Type B pancreatic cell (in vitro differentiated cells): ENCODE results near the gene CEP128. TPM values are rescaled to one million over a fixed set of nuclear protein-coding genes. Genes with fewer than 3 reads are reported as not detected.

ENCODE experiments used
- DNase-seq: peaks from one replicate; pipeline ENCODE4 v3.0.0; 2021; ENCODE audit warnings: mixed read lengths; ENCODE audit not compliant: unreplicated experiment; ENCODE audit errors: extremely low spot score
- H3K27ac Mint-ChIP-seq: 2 replicates; pipeline ENCODE4 v1.8.0; 2021; ENCODE audit warnings: mild to moderate bottlenecking, mixed read lengths
- H3K27me3 Mint-ChIP-seq: 2 replicates; pipeline ENCODE4 v1.8.0; 2021; ENCODE audit warnings: mixed read lengths
- H3K36me3 Mint-ChIP-seq: 2 replicates; pipeline ENCODE4 v1.8.0; 2021; ENCODE audit warnings: mixed read lengths
- H3K4me1 Mint-ChIP-seq: one replicate; pipeline ENCODE4 v1.8.0; 2021; ENCODE audit warnings: mixed read lengths; ENCODE audit not compliant: unreplicated experiment
- H3K4me3 Mint-ChIP-seq: 2 replicates; pipeline ENCODE4 v1.8.0; 2021; ENCODE audit warnings: mild to moderate bottlenecking, mixed read lengths
- H3K9me3 Mint-ChIP-seq: 2 replicates; pipeline ENCODE4 v1.8.0; 2021; ENCODE audit warnings: mixed read lengths
- total RNA-seq: library from RNA; stranded (reverse); gene quantifications from 2 replicates; pipeline ENCODE4 v1.2.1, GENCODE V29; 2021; ENCODE audit warnings: low replicate concordance
- TF ChIP-seq, protein P1 (sequence below): fragments of 200-600 bp; sonication (generic); conservative IDR thresholded peaks from 2 replicates; pipeline ENCODE4 v1.5.0; 2021; ENCODE audit warnings: antibody characterized with exemption, mild to moderate bottlenecking

The CEP128 gene
- total RNA-seq, 1 donor from 2014 or later, result 17.7 TPM

DNA sequence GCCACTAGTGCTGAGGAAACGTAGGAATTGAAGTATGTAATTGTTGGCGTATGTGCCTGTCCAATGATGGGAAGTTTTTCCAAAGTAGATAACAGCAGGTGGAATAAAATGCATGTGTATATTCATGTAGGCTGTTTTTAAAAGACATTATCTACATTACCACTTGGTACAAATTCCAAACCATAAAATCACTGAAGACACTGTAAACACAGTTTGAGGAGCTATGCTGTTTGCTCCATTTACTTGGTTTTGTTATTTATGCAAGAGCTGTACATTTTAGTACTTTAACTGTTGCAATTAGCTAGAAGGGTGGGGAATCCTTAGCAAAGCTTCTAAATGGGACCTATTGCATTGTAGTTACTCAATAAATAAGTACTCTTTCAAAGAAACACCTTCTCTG lies 455.8 kb downstream of the CEP128 start:
- TF ChIP-seq, protein P1, sequence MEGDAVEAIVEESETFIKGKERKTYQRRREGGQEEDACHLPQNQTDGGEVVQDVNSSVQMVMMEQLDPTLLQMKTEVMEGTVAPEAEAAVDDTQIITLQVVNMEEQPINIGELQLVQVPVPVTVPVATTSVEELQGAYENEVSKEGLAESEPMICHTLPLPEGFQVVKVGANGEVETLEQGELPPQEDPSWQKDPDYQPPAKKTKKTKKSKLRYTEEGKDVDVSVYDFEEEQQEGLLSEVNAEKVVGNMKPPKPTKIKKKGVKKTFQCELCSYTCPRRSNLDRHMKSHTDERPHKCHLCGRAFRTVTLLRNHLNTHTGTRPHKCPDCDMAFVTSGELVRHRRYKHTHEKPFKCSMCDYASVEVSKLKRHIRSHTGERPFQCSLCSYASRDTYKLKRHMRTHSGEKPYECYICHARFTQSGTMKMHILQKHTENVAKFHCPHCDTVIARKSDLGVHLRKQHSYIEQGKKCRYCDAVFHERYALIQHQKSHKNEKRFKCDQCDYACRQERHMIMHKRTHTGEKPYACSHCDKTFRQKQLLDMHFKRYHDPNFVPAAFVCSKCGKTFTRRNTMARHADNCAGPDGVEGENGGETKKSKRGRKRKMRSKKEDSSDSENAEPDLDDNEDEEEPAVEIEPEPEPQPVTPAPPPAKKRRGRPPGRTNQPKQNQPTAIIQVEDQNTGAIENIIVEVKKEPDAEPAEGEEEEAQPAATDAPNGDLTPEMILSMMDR, result no peak
- no peaks in the 10 kb centered on the region for H3K4me1 Mint-ChIP-seq
- H3K4me3 Mint-ChIP-seq, result no peak overlapping the region
- no peak overlapping the region for H3K27ac Mint-ChIP-seq
- H3K36me3 Mint-ChIP-seq, result no peaks in the 10 kb centered on the region
- peaks cover 3% of the 10 kb centered on the region for H3K9me3 Mint-ChIP-seq
- no peak for DNase-seq
- H3K27me3 Mint-ChIP-seq, result no peaks in the 10 kb centered on the region

DNA sequence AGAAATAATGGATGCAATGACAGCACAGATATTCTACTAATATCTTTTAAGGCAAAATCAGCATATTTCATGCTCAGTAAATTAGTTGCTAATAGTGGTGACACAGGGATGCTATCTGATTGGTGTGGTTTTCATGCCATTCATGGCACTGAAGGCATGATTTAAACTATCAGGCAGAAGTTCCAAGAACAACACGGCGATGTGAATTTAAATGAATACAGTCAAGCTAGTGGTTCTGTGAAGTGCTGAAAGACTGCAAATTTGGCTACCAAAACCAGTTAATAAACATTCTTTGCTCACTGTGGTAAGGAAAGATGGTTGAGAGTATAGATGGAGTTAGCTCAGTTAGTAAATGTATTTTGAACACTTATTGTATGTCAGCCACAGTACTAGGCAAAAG lies 458.2 kb downstream of the CEP128 start:
- Mint-ChIP-seq H3K27me3 (no peaks in the 10 kb centered on the region), H3K9me3 (peaks cover 3% of the 10 kb centered on the region), H3K36me3 (no peaks in the 10 kb centered on the region), H3K4me3 (no peak overlapping the region), H3K27ac (no peak overlapping the region), H3K4me1 (no peaks in the 10 kb centered on the region)
- TF ChIP-seq, protein P1, result no peak
- DNase-seq, result no peak

DNA sequence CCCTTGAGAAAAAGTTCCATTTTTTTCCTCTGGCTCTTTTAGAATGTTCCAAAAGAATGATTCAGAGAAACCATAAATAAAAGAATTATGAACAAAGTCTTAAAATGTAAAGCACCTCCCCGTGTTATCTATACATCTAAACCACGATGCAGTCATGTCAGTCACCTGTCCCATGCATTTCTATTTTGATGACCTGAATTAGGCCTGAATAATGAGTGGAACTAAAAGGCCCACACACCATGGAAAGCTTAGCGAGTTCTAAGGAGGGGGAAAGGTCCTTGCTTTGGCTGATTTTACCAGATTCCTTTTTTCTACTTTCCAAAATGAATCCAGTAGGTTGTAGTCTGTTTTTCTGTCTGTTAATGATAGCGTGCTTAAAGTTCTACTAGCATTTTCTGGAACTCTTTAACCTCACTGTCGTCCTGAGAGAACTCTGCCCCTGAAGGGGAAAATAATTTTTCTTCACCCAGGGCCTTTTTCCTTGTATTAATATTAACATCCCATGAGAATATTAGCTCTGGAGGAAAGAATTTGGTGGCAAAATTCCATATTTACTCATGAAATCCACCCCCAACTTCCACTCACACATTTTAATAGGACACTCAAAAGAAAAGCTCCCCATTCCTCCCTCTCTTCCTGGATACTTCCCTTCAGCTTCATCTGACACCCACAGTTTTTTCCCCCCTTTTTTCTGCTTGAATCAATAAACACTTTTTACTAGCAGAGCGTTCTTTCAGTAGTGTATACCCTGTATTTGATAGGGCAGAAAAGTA lies 464.0 kb downstream of the CEP128 start:
- Mint-ChIP-seq H3K4me3 (no peak overlapping the region), H3K27ac (no peak overlapping the region), H3K36me3 (peaks cover 5% of the 10 kb centered on the region), H3K4me1 (no peaks in the 10 kb centered on the region), H3K27me3 (no peaks in the 10 kb centered on the region), H3K9me3 (peaks cover 6% of the 10 kb centered on the region)
- no peak for DNase-seq
- TF ChIP-seq, protein P1, result no peak

DNA sequence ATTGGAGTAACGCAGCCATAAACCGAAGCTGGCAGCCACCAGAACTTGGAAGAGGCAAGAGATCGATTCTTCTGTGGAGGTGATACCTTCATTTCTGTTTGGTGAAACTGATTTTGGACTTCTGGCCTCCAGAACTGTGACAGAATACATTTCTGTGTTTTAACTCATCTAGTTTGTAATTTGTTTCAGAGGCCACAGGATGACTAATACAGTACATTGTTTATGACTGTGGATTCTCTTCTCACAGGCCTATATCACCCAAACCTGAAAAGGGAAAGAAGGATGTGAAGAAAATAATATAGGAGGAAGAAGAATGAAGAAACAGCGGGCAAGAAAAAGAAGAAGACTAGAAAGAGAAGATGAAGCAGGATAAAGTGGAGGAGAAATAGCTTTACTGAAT lies 466.5 kb downstream of the CEP128 start:
- H3K36me3 Mint-ChIP-seq, result peaks cover 9% of the 10 kb centered on the region
- H3K4me3 Mint-ChIP-seq, result no peak overlapping the region
- no peak overlapping the region for H3K27ac Mint-ChIP-seq
- no peaks in the 10 kb centered on the region for H3K27me3 Mint-ChIP-seq
- no peak for DNase-seq
- TF ChIP-seq, protein P1, result no peak
- peaks cover 13% of the 10 kb centered on the region for H3K9me3 Mint-ChIP-seq
- no peaks in the 10 kb centered on the region for H3K4me1 Mint-ChIP-seq

DNA sequence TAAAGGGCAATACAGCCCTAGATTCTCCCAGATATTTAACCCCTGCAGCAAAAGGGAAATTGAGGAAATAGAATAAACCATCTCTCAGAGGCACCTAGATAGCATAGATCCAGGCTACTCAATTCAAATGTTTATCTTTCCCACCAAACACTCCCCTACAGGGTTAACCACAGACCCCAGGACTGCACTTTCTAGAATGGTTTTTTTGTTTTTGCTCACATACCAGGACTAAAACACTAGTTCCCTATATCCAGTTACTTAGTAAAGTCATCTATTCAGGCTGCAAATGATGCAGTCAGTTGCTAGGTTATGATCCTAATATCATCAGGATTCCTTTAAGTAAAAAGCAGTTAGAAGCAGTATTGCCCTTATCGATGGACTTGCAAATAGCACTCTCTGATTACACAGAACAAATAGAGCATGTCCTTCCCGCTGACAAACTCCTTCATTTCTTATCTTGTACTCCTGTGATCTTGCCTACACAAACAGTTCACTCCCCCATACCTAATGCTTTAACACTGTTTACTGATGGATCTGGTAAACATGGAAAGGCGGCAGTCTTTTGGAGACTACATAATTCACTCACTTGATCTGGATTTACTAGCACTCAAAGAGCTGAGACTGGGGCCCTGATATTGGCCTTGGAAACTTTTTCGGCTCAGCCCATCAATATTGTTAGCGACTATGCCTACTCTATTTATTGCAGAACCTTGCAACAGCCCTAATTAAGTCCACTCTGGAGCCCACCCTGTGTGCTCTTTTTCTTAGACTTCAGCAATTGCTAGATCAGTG lies 473.0 kb downstream of the CEP128 start:
- peaks cover 13% of the 10 kb centered on the region for H3K9me3 Mint-ChIP-seq
- H3K27ac Mint-ChIP-seq, result no peak overlapping the region
- no peaks in the 10 kb centered on the region for H3K27me3 Mint-ChIP-seq
- peaks cover 4% of the 10 kb centered on the region for H3K4me1 Mint-ChIP-seq
- TF ChIP-seq, protein P1, result no peak
- no peak overlapping the region for H3K4me3 Mint-ChIP-seq
- no peak for DNase-seq
- peaks cover 4% of the 10 kb centered on the region for H3K36me3 Mint-ChIP-seq
